Measurements from ENCODE around the gene CTAG1A.
"Not testable (repeated sequence)": the region's sequence is repeated elsewhere in the genome, so short reads cannot be mapped to it uniquely, and the experiment has no call there.

Gene CTAG1A

GRCh38 chrX:154558060-154558690, 26.8 kb upstream of the CTAG1A start:
- H3K4ac ChIP-seq (ENCODE audit: low read depth in 1 of 2, low read length in 2 of 2); H3K18ac ChIP-seq (ENCODE audit: low read depth in 1 of 2, low read length in 2 of 2); H3K23ac ChIP-seq (ENCODE audit: low read length in 2 of 2); H3K4me1 ChIP-seq (ENCODE audit: control insufficient read depth, insufficient read depth, low read depth, low read length); H3K4me2 ChIP-seq (ENCODE audit: low read length, poor library complexity, severe bottlenecking); H3K9me3 ChIP-seq (ENCODE audit: control insufficient read depth, low read length); H3K27ac ChIP-seq (ENCODE audit: low read length, poor library complexity, severe bottlenecking); DNase-seq; H2AK5ac ChIP-seq (ENCODE audit: low read length, severe bottlenecking); H3K9ac ChIP-seq (ENCODE audit: low read length); H3K27me3 ChIP-seq (ENCODE audit: control insufficient read depth in 1 of 2, insufficient read depth in 1 of 2, low read length in 2 of 2); H4K91ac ChIP-seq (ENCODE audit: low read length); H2BK12ac ChIP-seq (ENCODE audit: low read length in 2 of 2); H3K4me3 ChIP-seq (ENCODE audit: insufficient read depth in 1 of 2, low read depth in 1 of 2, low read length in 2 of 2); H2BK5ac ChIP-seq (ENCODE audit: low read depth, low read length, poor library complexity, severe bottlenecking); H4K8ac ChIP-seq (ENCODE audit: low read length); H2BK120ac ChIP-seq (ENCODE audit: low read depth, low read length); H2AFZ ChIP-seq (ENCODE audit: low read depth, low read length); H3K14ac ChIP-seq (ENCODE audit: low read length in 2 of 2); H2BK15ac ChIP-seq (ENCODE audit: low read depth, poor library complexity, severe bottlenecking); H3K79me1 ChIP-seq (replicated peaks; ENCODE audit: low read length, poor library complexity, severe bottlenecking): not testable (repeated sequence)
- no CpG with 5 or more reads among the region's 24 CpGs for whole genome bisulfite sequencing
- peaks cover 18 to 19% of the 10 kb centered on the region in 2 experiments for H3K36me3 ChIP-seq (ENCODE audit: control insufficient read depth in 1 of 2, insufficient read depth in 2 of 2, low read depth in 1 of 2, low read length in 2 of 2)

GRCh38 chrX:154558896-154559295, 26.0 kb upstream of the CTAG1A start:
- no CpG with 5 or more reads among the region's 21 CpGs for WGBS
- H2BK120ac ChIP-seq (ENCODE audit: low read depth, low read length); H3K4me3 ChIP-seq (ENCODE audit: insufficient read depth in 1 of 2, low read depth in 1 of 2, low read length in 2 of 2); H2BK5ac ChIP-seq (ENCODE audit: low read depth, low read length, poor library complexity, severe bottlenecking); H4K91ac ChIP-seq (ENCODE audit: low read length); H3K4ac ChIP-seq (ENCODE audit: low read depth in 1 of 2, low read length in 2 of 2); H3K9ac ChIP-seq (ENCODE audit: low read length); DNase-seq; H3K9me3 ChIP-seq (ENCODE audit: control insufficient read depth, low read length); H3K4me1 ChIP-seq (ENCODE audit: control insufficient read depth, insufficient read depth, low read depth, low read length); H2BK15ac ChIP-seq (ENCODE audit: low read depth, poor library complexity, severe bottlenecking); H3K23ac ChIP-seq (ENCODE audit: low read length in 2 of 2); H4K8ac ChIP-seq (ENCODE audit: low read length); H2BK12ac ChIP-seq (ENCODE audit: low read length in 2 of 2); H3K18ac ChIP-seq (ENCODE audit: low read depth in 1 of 2, low read length in 2 of 2); H3K4me2 ChIP-seq (ENCODE audit: low read length, poor library complexity, severe bottlenecking); H3K14ac ChIP-seq (ENCODE audit: low read length in 2 of 2); H2AK5ac ChIP-seq (ENCODE audit: low read length, severe bottlenecking); H3K79me1 ChIP-seq (replicated peaks; ENCODE audit: low read length, poor library complexity, severe bottlenecking); H2AFZ ChIP-seq (ENCODE audit: low read depth, low read length); H3K27me3 ChIP-seq (ENCODE audit: control insufficient read depth in 1 of 2, insufficient read depth in 1 of 2, low read length in 2 of 2); H3K27ac ChIP-seq (ENCODE audit: low read length, poor library complexity, severe bottlenecking): not testable (repeated sequence)
- H3K36me3 ChIP-seq (ENCODE audit: control insufficient read depth in 1 of 2, insufficient read depth in 2 of 2, low read depth in 1 of 2, low read length in 2 of 2), result peaks cover 11 to 12% of the 10 kb centered on the region in 2 experiments

GRCh38 chrX:154560326-154560725, 24.6 kb upstream of the CTAG1A start:
- not testable (repeated sequence) for H2AFZ ChIP-seq (ENCODE audit: low read depth, low read length); H3K36me3 ChIP-seq (ENCODE audit: control insufficient read depth in 1 of 2, insufficient read depth in 2 of 2, low read depth in 1 of 2, low read length in 2 of 2); H2BK120ac ChIP-seq (ENCODE audit: low read depth, low read length); H3K23ac ChIP-seq (ENCODE audit: low read length in 2 of 2); H3K4me3 ChIP-seq (ENCODE audit: insufficient read depth in 1 of 2, low read depth in 1 of 2, low read length in 2 of 2); H3K4me2 ChIP-seq (ENCODE audit: low read length, poor library complexity, severe bottlenecking); H3K27ac ChIP-seq (ENCODE audit: low read length, poor library complexity, severe bottlenecking); H4K8ac ChIP-seq (ENCODE audit: low read length); H3K9ac ChIP-seq (ENCODE audit: low read length); H3K14ac ChIP-seq (ENCODE audit: low read length in 2 of 2); H2BK12ac ChIP-seq (ENCODE audit: low read length in 2 of 2); H3K4ac ChIP-seq (ENCODE audit: low read depth in 1 of 2, low read length in 2 of 2); H3K4me1 ChIP-seq (ENCODE audit: control insufficient read depth, insufficient read depth, low read depth, low read length); H2BK15ac ChIP-seq (ENCODE audit: low read depth, poor library complexity, severe bottlenecking); H3K18ac ChIP-seq (ENCODE audit: low read depth in 1 of 2, low read length in 2 of 2); H3K79me1 ChIP-seq (replicated peaks; ENCODE audit: low read length, poor library complexity, severe bottlenecking); DNase-seq; H2AK5ac ChIP-seq (ENCODE audit: low read length, severe bottlenecking); H2BK5ac ChIP-seq (ENCODE audit: low read depth, low read length, poor library complexity, severe bottlenecking); H3K9me3 ChIP-seq (ENCODE audit: control insufficient read depth, low read length); H3K27me3 ChIP-seq (ENCODE audit: control insufficient read depth in 1 of 2, insufficient read depth in 1 of 2, low read length in 2 of 2); H4K91ac ChIP-seq (ENCODE audit: low read length)
- WGBS, result no CpG with 5 or more reads among the region's 31 CpGs

- not testable (repeated sequence) for H2AK5ac ChIP-seq (ENCODE audit: low read length, severe bottlenecking); H3K27ac ChIP-seq (ENCODE audit: low read length, poor library complexity, severe bottlenecking); H3K9me3 ChIP-seq (ENCODE audit: control insufficient read depth, low read length); H3K79me1 ChIP-seq (replicated peaks; ENCODE audit: low read length, poor library complexity, severe bottlenecking); H2AFZ ChIP-seq (ENCODE audit: low read depth, low read length); H4K91ac ChIP-seq (ENCODE audit: low read length); H3K14ac ChIP-seq (ENCODE audit: low read length in 2 of 2); H3K27me3 ChIP-seq (ENCODE audit: control insufficient read depth in 1 of 2, insufficient read depth in 1 of 2, low read length in 2 of 2); H3K4me2 ChIP-seq (ENCODE audit: low read length, poor library complexity, severe bottlenecking); H3K4me1 ChIP-seq (ENCODE audit: control insufficient read depth, insufficient read depth, low read depth, low read length); H3K4ac ChIP-seq (ENCODE audit: low read depth in 1 of 2, low read length in 2 of 2); H2BK15ac ChIP-seq (ENCODE audit: low read depth, poor library complexity, severe bottlenecking); DNase-seq; H3K36me3 ChIP-seq (ENCODE audit: control insufficient read depth in 1 of 2, insufficient read depth in 2 of 2, low read depth in 1 of 2, low read length in 2 of 2); H2BK120ac ChIP-seq (ENCODE audit: low read depth, low read length); H2BK5ac ChIP-seq (ENCODE audit: low read depth, low read length, poor library complexity, severe bottlenecking); H3K4me3 ChIP-seq (ENCODE audit: insufficient read depth in 1 of 2, low read depth in 1 of 2, low read length in 2 of 2); H4K8ac ChIP-seq (ENCODE audit: low read length); H3K23ac ChIP-seq (ENCODE audit: low read length in 2 of 2); H2BK12ac ChIP-seq (ENCODE audit: low read length in 2 of 2); H3K9ac ChIP-seq (ENCODE audit: low read length); H3K18ac ChIP-seq (ENCODE audit: low read depth in 1 of 2, low read length in 2 of 2)
- WGBS, result no CpG with 5 or more reads among the region's 10 CpGs
Observed at GRCh38 chrX:154562295-154562694, 22.6 kb upstream of the CTAG1A start.

Data from mesenchymal stem cell (in vitro differentiated cells and primary cell).